ENCODE data around the gene ZW10. TPM values are rescaled to one million over a fixed set of nuclear protein-coding genes. Genes with fewer than 3 reads are reported as not detected.

The ZW10 gene
- total RNA-seq, 1 experiment from 2014 or later: 14.7 TPM

- H3K4me3 Mint-ChIP-seq (ENCODE audit: unreplicated experiment): no peak overlapping the region
- no peaks in the 10 kb centered on the region for H3K4me1 Mint-ChIP-seq (ENCODE audit: insufficient read depth, unreplicated experiment)
- no peak for DNase-seq (ENCODE audit: unreplicated experiment)
- peaks cover 7% of the 10 kb centered on the region for H3K9me3 Mint-ChIP-seq (ENCODE audit: unreplicated experiment)
- TF ChIP-seq CTCF (IDR thresholded peaks at IDR 0.05; ENCODE audit: unreplicated experiment): no peak
- peaks cover 69% of the 10 kb centered on the region for H3K36me3 Mint-ChIP-seq (ENCODE audit: insufficient read depth, unreplicated experiment)
- intact Hi-C loops (cut with micrococcal nuclease): no loop called here
- H3K27me3 Mint-ChIP-seq (ENCODE audit: insufficient read depth, unreplicated experiment): no peaks in the 10 kb centered on the region
- ChIA-PET CTCF (interaction anchor here (1.3 to 1.5 kb wide), 2 partner anchors 36 to 227 kb away, joined by 3 to 5 read pairs; no protein-coding TSS in a partner anchor), POLR2A (no interaction called here)
- no TSS peak for BruUV-seq (replicated peaks)
- H3K27ac Mint-ChIP-seq (ENCODE audit: low read depth, unreplicated experiment): no peak overlapping the region
Measured at GRCh38 chr11:113760241-113760640, 13.3 kb downstream of the ZW10 start.

- H3K4me1 Mint-ChIP-seq (ENCODE audit: insufficient read depth, unreplicated experiment): no peaks in the 10 kb centered on the region
- no peaks in the 10 kb centered on the region for H3K27me3 Mint-ChIP-seq (ENCODE audit: insufficient read depth, unreplicated experiment)
- H3K36me3 Mint-ChIP-seq (ENCODE audit: insufficient read depth, unreplicated experiment): peaks cover 81% of the 10 kb centered on the region
- no peak for DNase-seq (ENCODE audit: unreplicated experiment)
- H3K27ac Mint-ChIP-seq (ENCODE audit: low read depth, unreplicated experiment): no peak overlapping the region
- no peak for TF ChIP-seq CTCF (IDR thresholded peaks at IDR 0.05; ENCODE audit: unreplicated experiment)
- intact Hi-C loops (cut with micrococcal nuclease): no loop called here
- no peaks in the 10 kb centered on the region for H3K9me3 Mint-ChIP-seq (ENCODE audit: unreplicated experiment)
- ChIA-PET POLR2A (interaction anchor here (1.4 kb wide), 1 partner anchor 8 kb away, joined by 3 read pairs; no protein-coding TSS in a partner anchor), CTCF (interaction anchor here (0.5 to 1.6 kb wide), 2 partner anchors 9 to 23 kb away, joined by 3 to 6 read pairs; no protein-coding TSS in a partner anchor)
- H3K4me3 Mint-ChIP-seq (ENCODE audit: unreplicated experiment): no peak overlapping the region
- no TSS peak for BruUV-seq (replicated peaks)
Measured at GRCh38 chr11:113752932-113753331, 20.6 kb downstream of the ZW10 start.

GRCh38 chr11:113736323-113736722, 37.2 kb downstream of the ZW10 start:
- Mint-ChIP-seq H3K36me3 (ENCODE audit: insufficient read depth, unreplicated experiment) (peaks cover 67% of the 10 kb centered on the region), H3K27ac (ENCODE audit: low read depth, unreplicated experiment) (no peak overlapping the region), H3K4me1 (ENCODE audit: insufficient read depth, unreplicated experiment) (no peaks in the 10 kb centered on the region), H3K27me3 (ENCODE audit: insufficient read depth, unreplicated experiment) (no peaks in the 10 kb centered on the region), H3K4me3 (ENCODE audit: unreplicated experiment) (no peak overlapping the region), H3K9me3 (ENCODE audit: unreplicated experiment) (no peaks in the 10 kb centered on the region)
- intact Hi-C loops (cut with micrococcal nuclease): loop anchor here (10.0 kb wide), 2 partner anchors 242 to 362 kb away; no protein-coding TSS in a partner anchor
- ChIA-PET POLR2A (no interaction called here), CTCF (interaction anchor here (0.5 kb wide), 2 partner anchors 9 to 205 kb away, joined by 3 to 6 read pairs; no protein-coding TSS in a partner anchor)
- no TSS peak for BruUV-seq (replicated peaks)
- TF ChIP-seq CTCF (IDR thresholded peaks at IDR 0.05; ENCODE audit: unreplicated experiment): no peak
- no peak for DNase-seq (ENCODE audit: unreplicated experiment)

GRCh38 chr11:113732092-113732491, 41.4 kb downstream of the ZW10 start:
- Mint-ChIP-seq H3K9me3 (ENCODE audit: unreplicated experiment) (no peaks in the 10 kb centered on the region), H3K4me1 (ENCODE audit: insufficient read depth, unreplicated experiment) (peaks cover 12% of the 10 kb centered on the region), H3K4me3 (ENCODE audit: unreplicated experiment) (no peak overlapping the region), H3K27me3 (ENCODE audit: insufficient read depth, unreplicated experiment) (no peaks in the 10 kb centered on the region), H3K27ac (ENCODE audit: low read depth, unreplicated experiment) (no peak overlapping the region), H3K36me3 (ENCODE audit: insufficient read depth, unreplicated experiment) (peaks cover 38% of the 10 kb centered on the region)
- ChIA-PET POLR2A (interaction anchor here (0.6 to 0.7 kb wide), 3 partner anchors 245 to 418 kb away, joined by 3 to 4 read pairs (median 4); partner anchors contain the start of gene TTC12), CTCF (interaction anchor here (0.5 to 6.7 kb wide), 13 partner anchors 8 to 932 kb away, joined by 3 to 105 read pairs (median 4); partner anchors contain the start of gene TTC12)
- BruUV-seq (replicated peaks): no TSS peak
- intact Hi-C loops (cut with micrococcal nuclease): loop anchor here (5.0 to 10.0 kb wide), 3 partner anchors 180 to 357 kb away; no protein-coding TSS in a partner anchor
- no peak for TF ChIP-seq CTCF (IDR thresholded peaks at IDR 0.05; ENCODE audit: unreplicated experiment)
- no peak for DNase-seq (ENCODE audit: unreplicated experiment)

All from MCF 10A (cell line).